Measurements from ENCODE around the gene ZFP42.
"Not testable (repeated sequence)": the region's sequence is repeated elsewhere in the genome, so short reads cannot be mapped to it uniquely, and the experiment has no call there.

The ZFP42 gene

GRCh38 chr4:187995322-187996207 lies at the start of gene ZFP42:
Gene ZFP42, plus strand, starts transcription at chr4:187995771. Its CDS starts 7,037 bp downstream, at chr4:188002808.
- no peak for DNase-seq (ENCODE audit: low read depth)

- DNase-seq (ENCODE audit: low read depth): no peak
Measured at GRCh38 chr4:187961171-187961570, 34.4 kb upstream of the ZFP42 start.

GRCh38 chr4:187961961-187962360 lies 33.6 kb upstream of the ZFP42 start:
- no peak for DNase-seq (ENCODE audit: low read depth)

GRCh38 chr4:187962926-187963325 lies 32.6 kb upstream of the ZFP42 start:
- DNase-seq (ENCODE audit: low read depth): no peak

GRCh38 chr4:187965726-187966125 lies 29.8 kb upstream of the ZFP42 start:
- DNase-seq (ENCODE audit: low read depth): no peak

- DNase-seq (ENCODE audit: low read depth): no peak
Measured at GRCh38 chr4:187972135-187972534, 23.4 kb upstream of the ZFP42 start.

- DNase-seq (ENCODE audit: low read depth): no peak
Measured at GRCh38 chr4:187983746-187984145, 11.8 kb upstream of the ZFP42 start.

- DNase-seq (ENCODE audit: low read depth): no peak
Measured at GRCh38 chr4:187992971-187993370, 2.6 kb upstream of the ZFP42 start.

- no peak for DNase-seq (ENCODE audit: low read depth)
Measured at GRCh38 chr4:187993827-187994226, 1.7 kb upstream of the ZFP42 start.

- DNase-seq (ENCODE audit: low read depth): no peak
Measured at GRCh38 chr4:187996502-187997177, 1.1 kb downstream of the ZFP42 start.

- DNase-seq (ENCODE audit: low read depth): not testable (repeated sequence)
Measured at GRCh38 chr4:187997991-187998390, 2.4 kb downstream of the ZFP42 start.

GRCh38 chr4:187999406-187999932 lies 3.9 kb downstream of the ZFP42 start:
- DNase-seq (ENCODE audit: low read depth): no peak

- DNase-seq (ENCODE audit: low read depth): no peak
Measured at GRCh38 chr4:188002323-188002722, 6.8 kb downstream of the ZFP42 start.

GRCh38 chr4:188002751-188003150 lies 7.2 kb downstream of the ZFP42 start:
- no peak for DNase-seq (ENCODE audit: low read depth)

- no peak for DNase-seq (ENCODE audit: low read depth)
Measured at GRCh38 chr4:188005561-188005960, 10.0 kb downstream of the ZFP42 start.

GRCh38 chr4:188006285-188006848 lies 10.8 kb downstream of the ZFP42 start:
- no peak for DNase-seq (ENCODE audit: low read depth)

- DNase-seq (ENCODE audit: low read depth): no peak
Measured at GRCh38 chr4:188008377-188008776, 12.8 kb downstream of the ZFP42 start.

- DNase-seq (ENCODE audit: low read depth): no peak
Measured at GRCh38 chr4:188012426-188012945, 16.9 kb downstream of the ZFP42 start.

GRCh38 chr4:188015025-188015940 lies 19.7 kb downstream of the ZFP42 start:
- DNase-seq (ENCODE audit: low read depth): no peak

- no peak for DNase-seq (ENCODE audit: low read depth)
Measured at GRCh38 chr4:188016754-188017153, 21.2 kb downstream of the ZFP42 start.

GRCh38 chr4:188018262-188018661 lies 22.7 kb downstream of the ZFP42 start:
- DNase-seq (ENCODE audit: low read depth): no peak

Data from CMK (cell line).